HG02970 (cell line): ENCODE measurements around the gene ENTHD1.
"Not testable (repeated sequence)": the region's sequence is repeated elsewhere in the genome, so short reads cannot be mapped to it uniquely, and the experiment has no call there.

Experiments used
- ATAC-seq: cut with Tn5 transposase; IDR thresholded peaks from one replicate; pipeline ENCODE4 v1.9.1; 2021; ENCODE audit warnings: mild to moderate bottlenecking, moderate library complexity, moderate number of reproducible peaks; ENCODE audit not compliant: unreplicated experiment, low FRiP score

ENTHD1 gene

DNA sequence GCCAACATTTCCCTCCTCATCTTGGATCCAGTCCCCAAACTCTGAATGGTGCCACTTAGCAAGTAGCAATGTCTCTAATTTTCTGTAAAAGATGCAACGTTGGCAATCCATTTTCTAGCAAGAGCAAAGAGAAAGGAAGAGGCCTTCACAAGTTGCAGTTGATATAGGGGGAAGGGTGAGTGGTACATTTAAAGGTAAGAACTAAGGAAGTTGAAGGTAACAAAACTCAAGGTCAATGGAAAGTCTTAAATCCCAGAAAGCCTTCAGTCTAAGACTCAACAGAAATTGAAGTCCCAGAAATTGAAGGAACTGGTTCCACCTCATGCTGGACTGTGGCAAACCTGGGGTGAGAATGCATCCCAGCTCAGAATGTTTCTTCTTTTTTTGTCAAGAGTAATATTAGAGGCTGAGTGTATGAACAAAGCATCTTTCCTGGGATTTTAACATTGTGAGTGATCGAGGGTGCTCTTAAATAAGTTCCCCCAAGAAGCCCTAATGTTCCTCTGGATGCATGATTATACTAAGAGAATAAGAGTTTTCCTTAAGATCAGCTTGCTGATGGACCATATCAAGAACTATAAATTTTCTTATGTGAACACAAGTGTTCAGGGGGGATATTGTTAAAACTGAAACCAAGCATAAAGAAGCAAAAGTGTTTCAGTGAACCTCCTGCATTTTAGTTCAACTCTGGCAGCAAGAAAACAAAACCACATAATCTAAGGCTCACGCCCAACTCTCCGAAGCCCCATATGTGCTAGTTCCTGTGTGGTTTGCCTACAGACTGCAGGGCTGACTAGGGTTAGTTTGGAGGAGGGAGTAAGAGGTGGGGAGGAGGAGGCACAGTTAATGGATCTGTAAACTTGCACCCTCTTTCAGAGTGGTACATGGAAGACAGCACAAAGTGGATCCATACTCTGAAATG lies 7.0 kb upstream of the ENTHD1 start, which contains the start of gene GRAP2:
TSS of gene GRAP2 (plus strand) at position 779 of the 922 bp plus-strand sequence. CDS start 46,023 bp downstream, outside the sequence.
- ATAC-seq, result no peak

DNA sequence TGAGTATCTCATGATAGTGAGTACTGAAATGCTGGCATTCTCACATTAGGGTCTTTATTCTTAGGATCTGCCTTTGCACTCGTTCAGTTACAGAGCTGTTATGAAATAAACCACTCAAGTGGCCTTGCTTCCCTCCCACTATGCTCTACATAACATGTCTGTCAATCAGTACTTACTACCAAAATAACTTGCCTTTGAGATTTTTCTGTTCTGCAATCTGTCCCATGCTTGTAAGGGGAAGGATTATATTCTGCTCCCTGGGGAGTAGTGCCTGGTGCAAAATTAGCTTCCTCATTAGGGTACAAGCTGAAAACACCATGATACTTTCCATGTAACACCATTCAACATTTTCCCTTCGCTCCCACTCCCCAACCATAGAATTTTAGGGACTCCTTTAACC lies 5.4 kb upstream of the ENTHD1 start:
- no peak for ATAC-seq

DNA sequence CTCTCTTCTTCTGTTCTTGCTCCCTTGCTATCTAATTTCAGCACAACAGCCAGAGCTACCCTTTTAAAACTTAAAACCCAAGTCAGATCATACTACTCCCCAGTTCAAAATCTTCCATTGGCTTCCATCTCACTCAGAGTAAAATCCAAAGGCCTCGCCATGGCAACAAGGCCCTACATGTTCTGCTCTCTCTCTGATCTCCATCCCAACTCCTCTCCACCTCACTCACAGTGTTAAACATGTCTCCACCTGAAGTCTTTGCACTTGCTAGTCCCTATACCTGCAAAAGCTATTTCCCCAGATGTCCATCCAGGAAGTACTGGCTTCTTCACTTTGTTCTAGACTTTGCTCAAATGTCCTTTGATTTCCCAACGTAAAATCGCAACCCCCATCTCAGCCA lies 4.3 kb upstream of the ENTHD1 start:
- no peak for ATAC-seq

DNA sequence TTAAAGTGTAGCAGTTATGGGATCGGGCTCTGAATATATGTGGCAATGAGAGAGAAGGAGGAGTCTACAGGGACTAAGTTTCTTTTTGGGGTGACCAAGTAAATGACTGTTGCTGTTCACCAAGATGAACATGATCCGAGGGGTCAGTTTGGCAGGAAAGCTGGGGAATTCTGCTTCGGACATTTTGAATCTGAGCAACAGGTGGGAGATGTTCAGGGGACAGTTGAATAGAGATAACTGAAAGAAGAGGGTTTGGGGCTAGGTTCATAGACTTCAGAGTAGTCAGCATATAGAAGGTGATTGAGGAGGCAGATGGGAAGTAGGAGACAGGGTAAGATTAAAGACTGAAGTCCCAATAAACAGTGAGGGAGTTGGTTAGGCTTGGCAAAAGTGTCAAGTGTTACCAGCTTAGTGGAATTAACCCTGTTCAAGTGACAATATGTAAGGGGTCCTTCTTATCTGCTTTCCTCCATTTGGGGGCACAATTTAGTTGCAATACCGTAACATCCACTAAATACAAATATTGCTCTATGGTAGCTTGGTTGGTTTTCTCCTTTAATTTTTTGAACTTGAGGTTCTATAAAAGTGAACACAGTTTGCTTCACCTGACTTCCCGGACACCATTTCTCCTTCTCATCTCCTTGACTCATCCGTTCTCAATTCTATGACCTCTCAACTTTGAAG lies 2.9 kb upstream of the ENTHD1 start:
- no peak for ATAC-seq

DNA sequence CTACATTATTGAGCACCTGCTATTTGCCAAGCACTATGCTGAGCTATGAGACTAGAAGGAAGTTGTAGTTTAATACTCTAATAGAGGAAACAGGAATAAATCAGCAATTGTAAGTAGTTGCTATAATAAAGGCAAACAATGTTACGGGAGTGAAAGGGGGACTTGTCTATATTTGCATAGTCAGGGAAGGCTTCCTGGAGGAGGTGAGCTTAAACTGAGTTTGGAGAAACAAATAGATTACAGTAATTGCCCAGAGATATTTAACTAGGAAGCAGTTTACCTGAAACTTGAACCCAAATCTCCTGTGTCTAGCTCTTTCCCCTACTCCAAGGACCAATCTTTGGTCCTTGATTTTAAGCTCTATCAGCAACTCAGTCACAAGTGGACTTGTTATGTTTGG lies 2.1 kb upstream of the ENTHD1 start:
- no peak for ATAC-seq

DNA sequence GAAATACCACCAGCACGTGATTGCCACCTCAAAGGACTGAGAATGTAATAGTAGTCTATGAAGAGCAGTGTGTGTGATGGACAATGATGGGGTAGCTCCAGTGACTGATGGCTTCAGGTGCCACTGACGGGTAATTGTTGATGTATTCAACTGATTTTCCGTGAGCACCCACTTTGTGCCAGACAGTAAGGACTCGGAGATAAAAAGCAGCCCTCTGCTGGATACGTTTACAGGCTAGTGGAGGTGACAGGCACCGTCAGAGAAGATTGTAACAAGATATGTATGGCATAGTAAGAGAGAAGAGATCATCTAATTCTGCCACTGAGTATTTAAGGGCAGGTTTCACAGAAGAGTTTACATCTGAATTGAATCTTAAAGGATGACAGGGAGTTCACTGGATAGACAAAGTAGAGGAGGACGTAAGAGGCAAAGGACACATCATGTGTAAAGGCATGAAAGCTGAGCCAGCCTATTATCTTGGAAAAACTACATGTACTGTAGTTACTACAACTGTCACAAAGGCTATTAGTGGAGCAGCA lies 1.1 kb upstream of the ENTHD1 start:
- no peak for ATAC-seq

DNA sequence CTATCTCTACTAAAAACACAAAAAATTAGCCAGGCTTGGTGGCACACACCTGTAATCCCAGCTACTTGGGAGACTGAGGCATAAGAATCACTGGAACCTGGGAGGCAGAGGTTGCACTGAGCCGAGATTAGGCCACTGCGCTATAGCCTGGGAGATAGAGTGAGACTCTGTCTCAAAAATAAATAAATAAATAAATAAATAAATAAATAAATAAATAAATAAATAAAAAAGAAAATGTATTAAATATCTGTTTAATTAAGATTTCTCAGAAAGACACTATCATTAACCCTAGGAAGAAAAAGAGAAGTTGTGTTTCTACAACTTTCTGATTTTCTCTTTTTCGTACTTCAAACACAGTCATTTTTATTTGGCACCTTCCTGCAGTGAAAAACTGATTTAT lies 3.6 kb downstream of the ENTHD1 start:
- ATAC-seq, result not testable (repeated sequence)

DNA sequence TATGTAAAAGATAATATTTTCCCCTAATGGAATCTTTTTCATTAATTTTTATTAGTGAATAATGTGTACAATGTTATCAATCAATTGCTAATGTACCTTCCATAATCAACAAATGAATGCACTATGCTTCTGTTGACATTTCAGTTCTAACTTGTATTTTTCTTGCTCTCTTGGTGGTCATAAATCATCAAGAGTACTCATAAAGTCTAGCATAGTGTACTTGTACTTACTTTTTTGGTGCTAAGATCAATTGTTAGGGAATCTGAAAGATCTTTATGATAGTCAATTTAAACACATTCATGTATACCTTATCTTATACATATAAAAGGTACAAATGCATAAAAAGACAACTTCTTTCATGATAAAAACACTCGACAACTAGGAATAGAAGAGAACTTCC lies 10.5 kb downstream of the ENTHD1 start:
- no peak for ATAC-seq

DNA sequence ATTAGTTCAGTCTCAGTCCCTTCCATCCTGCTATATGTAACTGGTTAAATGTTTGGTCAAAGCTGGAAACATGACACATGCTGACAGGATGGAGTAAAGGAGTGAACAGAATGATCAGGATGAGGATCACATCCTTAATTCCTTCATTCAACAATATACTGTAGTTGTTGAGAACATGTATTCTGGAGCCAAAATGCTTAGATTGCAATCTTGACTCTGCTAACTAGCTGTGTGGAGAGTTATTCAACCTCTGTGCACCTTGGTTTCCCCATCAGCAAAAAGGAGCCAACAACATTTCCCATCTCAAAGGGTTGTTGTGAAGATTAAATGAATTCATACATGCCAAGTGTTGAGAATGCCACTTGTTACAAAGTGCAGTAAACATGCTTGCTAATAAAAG lies 12.8 kb downstream of the ENTHD1 start:
- ATAC-seq, result no peak

DNA sequence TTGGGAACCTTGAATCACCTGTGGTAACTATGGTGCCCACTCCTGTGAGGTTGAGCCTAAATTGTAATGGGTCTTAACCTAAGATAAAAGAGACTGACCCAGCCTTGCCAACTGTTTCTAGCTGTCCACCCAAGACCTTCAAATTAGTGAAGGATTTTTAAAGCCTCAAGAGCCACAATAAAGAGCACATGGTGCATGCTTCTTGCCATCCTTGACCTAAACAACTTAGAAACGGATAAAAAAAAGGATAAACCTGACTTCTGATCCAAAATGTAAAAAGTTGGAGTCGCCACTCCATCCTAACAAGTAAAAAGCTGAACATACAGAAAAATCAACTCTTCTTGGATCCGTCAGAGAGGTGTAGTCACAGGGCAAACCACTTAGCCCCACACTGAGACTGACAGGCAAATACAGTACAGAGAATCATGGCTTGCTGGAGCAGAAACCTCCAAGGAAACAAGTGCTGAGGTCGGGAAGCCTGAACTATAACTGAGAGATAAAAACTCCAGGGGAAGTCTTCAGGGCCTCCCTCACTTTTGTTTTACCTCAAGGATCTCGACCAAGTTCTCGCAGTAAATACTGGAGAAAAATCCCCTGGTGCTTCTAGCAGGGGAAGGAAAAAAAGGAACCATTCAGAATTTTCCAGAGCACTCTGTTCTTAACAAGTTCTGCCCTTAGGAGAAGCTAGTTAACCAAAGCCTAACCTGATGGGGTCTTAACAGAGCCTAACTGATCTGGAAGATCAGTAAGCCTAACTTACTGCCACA lies 16.3 kb downstream of the ENTHD1 start:
- no peak for ATAC-seq

DNA sequence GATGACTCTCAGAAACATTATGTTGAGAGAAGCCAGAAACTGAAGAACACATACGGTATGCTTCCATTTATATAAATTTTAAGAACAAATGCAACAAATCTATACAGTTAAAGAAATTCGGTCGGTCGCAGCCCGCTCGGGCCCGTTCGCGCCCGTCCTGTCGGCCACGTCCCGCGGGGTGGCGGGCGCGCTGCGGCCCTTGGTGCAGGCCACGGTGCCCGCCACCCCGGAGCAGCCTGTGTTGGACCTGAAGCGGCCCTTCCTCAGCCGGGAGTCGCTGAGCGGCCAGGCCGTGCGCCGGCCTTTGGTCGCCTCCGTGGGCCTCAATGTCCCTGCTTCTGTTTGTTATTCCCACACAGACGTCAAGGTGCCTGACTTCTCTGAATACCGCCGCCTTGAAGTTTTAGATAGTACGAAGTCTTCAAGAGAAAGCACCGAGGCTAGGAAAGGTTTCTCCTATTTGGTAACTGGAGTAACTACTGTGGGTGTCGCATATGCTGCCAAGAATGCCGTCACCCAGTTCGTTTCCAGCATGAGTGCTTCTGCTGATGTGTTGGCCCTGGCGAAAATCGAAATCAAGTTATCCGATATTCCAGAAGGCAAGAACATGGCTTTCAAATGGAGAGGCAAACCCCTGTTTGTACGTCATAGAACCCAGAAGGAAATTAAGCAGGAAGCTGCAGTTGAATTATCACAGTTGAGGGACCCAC lies 18.2 kb downstream of the ENTHD1 start:
- not testable (repeated sequence) for ATAC-seq

DNA sequence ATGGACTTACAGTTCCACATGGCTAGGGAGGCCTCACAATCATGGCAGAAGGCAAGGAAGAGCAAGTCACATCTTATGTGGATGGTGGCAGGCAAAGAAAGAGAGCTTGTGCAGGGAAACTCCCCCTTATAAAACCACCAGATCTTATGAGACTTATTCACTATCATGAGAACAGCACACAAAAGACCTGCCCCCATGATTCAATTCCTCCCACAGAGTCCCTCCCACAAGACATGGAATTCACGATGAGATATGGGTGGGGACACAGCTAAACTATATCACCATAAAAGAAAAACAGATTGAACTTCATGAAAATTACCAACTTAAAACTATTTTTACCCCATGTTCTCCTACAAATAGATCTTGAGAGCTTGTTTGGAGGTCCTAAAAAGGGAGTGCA lies 19.6 kb downstream of the ENTHD1 start:
- no peak for ATAC-seq

DNA sequence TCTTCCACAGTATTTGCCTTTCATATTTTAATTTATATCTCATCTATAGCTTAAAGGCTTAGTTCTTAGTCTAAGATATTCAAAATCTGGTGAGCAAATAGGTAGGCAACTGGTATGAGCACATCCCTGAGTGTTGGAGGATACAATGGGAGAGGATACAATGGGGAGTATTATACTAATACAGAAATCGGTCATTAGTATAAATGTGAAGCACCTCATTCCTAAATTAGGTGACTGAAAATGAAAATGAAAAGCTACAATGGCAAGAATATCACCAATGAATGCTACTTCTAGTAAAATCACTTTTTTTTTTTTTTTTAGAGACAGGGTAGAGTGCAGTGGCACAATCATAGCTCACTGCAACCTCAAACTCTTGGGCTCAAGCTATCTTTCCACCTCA lies 21.0 kb downstream of the ENTHD1 start:
- ATAC-seq, result no peak

DNA sequence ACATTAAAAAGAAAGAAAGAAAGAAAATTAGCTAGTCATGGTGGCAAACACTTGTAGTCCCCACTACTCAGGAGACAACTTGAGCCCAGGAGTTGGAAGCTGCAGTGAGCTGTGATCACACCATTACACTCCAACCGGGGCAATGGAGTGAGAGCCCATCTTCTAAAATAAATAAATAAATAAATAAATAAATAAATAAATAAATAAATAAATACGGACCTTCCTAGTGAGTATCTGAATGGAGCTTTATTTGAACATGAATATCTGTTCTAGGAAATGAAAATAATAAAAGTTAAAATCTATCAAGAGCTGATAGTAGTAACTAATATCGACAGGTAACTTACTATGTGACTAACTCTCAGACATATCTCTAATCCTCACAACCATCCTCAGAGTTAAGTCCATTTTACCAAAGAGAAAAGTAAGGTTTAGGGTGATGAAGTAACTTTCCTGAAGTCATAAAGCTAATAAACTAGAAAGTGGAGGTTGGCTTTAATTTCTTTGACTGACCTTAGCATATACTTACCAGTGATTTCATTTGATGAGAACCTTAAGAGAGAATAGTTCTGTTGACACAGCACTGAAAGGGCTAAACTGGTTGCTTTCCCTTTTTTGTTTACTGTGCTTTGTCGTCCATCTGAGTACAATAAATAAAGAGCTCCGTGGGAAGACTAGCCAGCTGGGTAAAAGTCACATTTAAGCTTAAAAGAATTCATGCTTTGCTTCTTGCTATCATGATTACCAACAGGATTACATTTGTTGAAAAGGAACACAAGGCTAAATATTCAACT lies 22.4 kb downstream of the ENTHD1 start:
- ATAC-seq, result no peak

DNA sequence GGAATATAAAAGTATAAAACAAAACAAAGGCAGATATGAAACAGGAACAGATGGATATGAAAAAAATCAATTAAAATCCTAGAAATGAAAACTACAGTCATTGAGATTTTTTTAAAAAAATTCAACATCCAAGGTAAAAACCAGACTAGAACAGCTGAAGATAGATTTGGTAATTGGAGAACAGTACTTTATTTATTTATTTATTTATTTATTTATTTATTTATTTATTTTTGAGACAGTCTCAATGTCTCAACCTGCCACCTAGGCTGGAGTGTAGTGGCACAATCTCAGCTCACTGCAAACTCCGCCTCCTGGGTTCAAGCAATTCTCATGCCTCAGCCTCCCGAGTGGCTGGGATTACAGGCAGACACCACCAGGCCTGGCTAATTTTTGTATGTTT lies 23.8 kb downstream of the ENTHD1 start:
- ATAC-seq, result not testable (repeated sequence)

DNA sequence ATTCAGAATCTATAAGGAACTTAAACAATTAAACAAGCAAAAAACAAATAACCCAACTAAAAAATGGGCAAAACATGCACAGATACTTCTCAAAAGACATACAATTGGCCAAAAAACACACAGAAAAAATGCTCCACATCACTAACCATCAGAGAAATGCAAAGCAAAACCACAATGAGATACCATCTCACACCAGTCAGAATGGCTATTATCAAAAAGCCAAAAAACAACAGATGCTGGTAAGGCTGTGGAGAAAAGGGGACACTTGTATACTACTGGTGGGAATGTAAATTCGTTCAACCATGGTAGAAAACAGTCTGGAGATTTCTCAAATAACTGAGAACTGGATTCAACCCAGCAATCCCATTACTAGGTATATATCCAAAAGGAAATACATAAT lies 24.8 kb downstream of the ENTHD1 start:
- no peak for ATAC-seq

DNA sequence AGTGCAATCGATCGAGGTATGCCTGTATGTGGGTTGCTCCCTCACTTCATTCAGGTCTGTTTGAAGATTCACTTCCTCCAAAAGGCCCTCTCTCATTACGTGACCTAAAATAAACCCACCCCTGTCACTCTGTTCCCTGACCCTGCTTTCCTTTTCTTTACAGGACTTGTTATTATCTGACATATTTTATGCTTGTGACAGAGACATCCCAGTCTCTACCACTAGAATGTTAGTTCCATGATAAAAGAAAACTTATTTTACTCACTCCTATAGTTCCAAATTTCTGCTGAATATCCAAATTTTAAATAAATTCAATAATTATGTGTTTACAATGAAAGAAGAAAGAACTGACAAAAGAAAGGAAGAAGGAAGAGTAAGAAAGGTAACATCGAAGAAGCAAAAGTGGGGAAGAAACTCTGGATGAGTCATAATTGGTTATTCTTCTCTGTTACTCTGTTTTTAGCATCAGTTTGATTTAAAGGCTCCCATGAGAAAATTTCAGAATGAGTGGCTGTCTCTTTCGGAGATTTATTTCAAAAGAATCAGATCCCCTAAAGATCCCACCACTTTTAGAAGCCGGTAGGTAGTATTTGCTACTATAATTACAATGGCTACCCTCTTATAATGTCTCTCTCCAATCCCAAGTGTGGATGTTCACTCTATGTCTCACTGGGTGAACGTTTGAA lies 33.5 kb downstream of the ENTHD1 start:
- no peak for ATAC-seq

DNA sequence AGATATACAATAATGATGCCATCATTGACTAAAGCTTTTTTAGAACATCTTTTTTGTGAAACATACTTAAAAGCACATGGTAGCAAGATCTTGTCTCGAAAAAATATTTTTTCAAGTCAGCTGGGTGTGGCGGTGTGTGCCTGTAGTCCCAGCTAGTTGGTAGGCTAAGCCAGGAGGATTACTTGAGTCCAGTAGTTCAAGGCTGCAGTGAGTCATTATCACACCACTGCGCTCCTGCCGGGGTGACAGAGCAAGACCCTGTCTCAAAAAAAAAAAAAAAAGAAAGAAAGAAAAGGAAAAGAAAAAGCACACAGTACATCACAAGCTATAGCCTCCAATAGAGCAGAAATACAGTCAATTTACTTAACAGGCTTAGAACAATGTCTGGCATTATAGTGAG lies 37.0 kb downstream of the ENTHD1 start:
- ATAC-seq, result no peak

DNA sequence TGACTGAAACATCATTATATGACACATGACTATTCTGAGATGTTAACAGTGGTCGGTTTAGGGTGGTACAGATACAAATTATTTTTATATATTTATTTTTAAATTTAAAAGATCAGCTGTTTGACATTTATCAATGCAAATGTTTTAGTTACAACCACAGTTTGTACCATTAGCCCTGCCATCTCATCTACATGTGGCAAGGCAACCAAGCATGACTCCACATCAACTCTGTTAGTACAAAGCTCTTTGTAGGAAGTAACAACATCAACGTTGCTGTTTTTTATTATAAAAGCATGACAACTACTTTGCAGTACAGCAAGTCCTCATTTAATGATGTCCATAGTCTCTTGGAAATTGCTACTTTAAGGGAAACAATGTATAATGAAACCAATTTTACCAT lies 40.8 kb downstream of the ENTHD1 start:
- no peak for ATAC-seq
